ENCODE data around the gene TMEM63C.

The TMEM63C gene

GRCh38 chr14:77184396-77185092 lies 2.9 kb downstream of the TMEM63C start:
- no peak overlapping the region for H3K9ac ChIP-seq (ENCODE audit: low read length)
- H3K27ac ChIP-seq (ENCODE audit: low read depth, low read length), result no peak overlapping the region
- no peaks in the 10 kb centered on the region for H3K9me2 ChIP-seq (replicated peaks; ENCODE audit: insufficient read depth, low read length)
- H3K79me2 ChIP-seq (ENCODE audit: insufficient read depth, low read length), result no peaks in the 10 kb centered on the region
- no peaks in the 10 kb centered on the region for H3K36me3 ChIP-seq (ENCODE audit: low read length)
- H3K4me2 ChIP-seq (ENCODE audit: low read depth, low read length, poor library complexity, severe bottlenecking), result no peak overlapping the region
- H3K27me3 ChIP-seq (ENCODE audit: low read length), result no peaks in the 10 kb centered on the region
- no peak overlapping the region for H2AFZ ChIP-seq (ENCODE audit: low read depth, low read length, severe bottlenecking)
- no peak overlapping the region for H3K4me3 ChIP-seq (ENCODE audit: insufficient read depth, low read length, poor library complexity, severe bottlenecking)
- H3F3A ChIP-seq (ENCODE audit: insufficient read depth), result no peaks in the 10 kb centered on the region
- no peaks in the 10 kb centered on the region for H3K9me3 ChIP-seq (ENCODE audit: insufficient read depth, low read length)
- TF ChIP-seq CTCF (IDR thresholded peaks at IDR 0.05; ENCODE audit: insufficient read depth, low read length, poor library complexity, severe bottlenecking), result no peak
- no peak for TF ChIP-seq EZH2phosphoT487 (conservative IDR thresholded peaks at IDR 0.05; ENCODE audit: low read length)
- H4K20me1 ChIP-seq (ENCODE audit: low read depth, low read length), result no peaks in the 10 kb centered on the region

GRCh38 chr14:77185093-77185465 lies 3.5 kb downstream of the TMEM63C start:
- Histone ChIP-seq H3K9me3 (ENCODE audit: insufficient read depth, low read length) (no peaks in the 10 kb centered on the region), H3K4me2 (ENCODE audit: low read depth, low read length, poor library complexity, severe bottlenecking) (no peak overlapping the region), H3K79me2 (ENCODE audit: insufficient read depth, low read length) (no peaks in the 10 kb centered on the region), H3K4me3 (ENCODE audit: insufficient read depth, low read length, poor library complexity, severe bottlenecking) (no peak overlapping the region), H3K9me2 (replicated peaks; ENCODE audit: insufficient read depth, low read length) (no peaks in the 10 kb centered on the region), H3F3A (ENCODE audit: insufficient read depth) (no peaks in the 10 kb centered on the region), H3K27ac (ENCODE audit: low read depth, low read length) (no peak overlapping the region), H3K27me3 (ENCODE audit: low read length) (no peaks in the 10 kb centered on the region), H3K9ac (ENCODE audit: low read length) (no peak overlapping the region), H3K36me3 (ENCODE audit: low read length) (no peaks in the 10 kb centered on the region), H4K20me1 (ENCODE audit: low read depth, low read length) (no peaks in the 10 kb centered on the region), H2AFZ (ENCODE audit: low read depth, low read length, severe bottlenecking) (no peak overlapping the region)
- no peak for TF ChIP-seq EZH2phosphoT487 (conservative IDR thresholded peaks at IDR 0.05; ENCODE audit: low read length)

- H3K27ac ChIP-seq (ENCODE audit: low read depth, low read length), result no peak overlapping the region
- TF ChIP-seq EZH2phosphoT487 (conservative IDR thresholded peaks at IDR 0.05; ENCODE audit: low read length) (no peak), CTCF (IDR thresholded peaks at IDR 0.05; ENCODE audit: insufficient read depth, low read length, poor library complexity, severe bottlenecking) (no peak)
- H3K9me2 ChIP-seq (replicated peaks; ENCODE audit: insufficient read depth, low read length), result no peaks in the 10 kb centered on the region
- peaks cover 5% of the 10 kb centered on the region; the same call in 1 of the 2 replicates for H4K20me1 ChIP-seq (ENCODE audit: low read depth, low read length)
- no peaks in the 10 kb centered on the region for H3F3A ChIP-seq (ENCODE audit: insufficient read depth)
- H2AFZ ChIP-seq (ENCODE audit: low read depth, low read length, severe bottlenecking), result no peak overlapping the region
- no peaks in the 10 kb centered on the region for H3K27me3 ChIP-seq (ENCODE audit: low read length)
- H3K4me2 ChIP-seq (ENCODE audit: low read depth, low read length, poor library complexity, severe bottlenecking), result no peak overlapping the region
- no peak overlapping the region for H3K4me3 ChIP-seq (ENCODE audit: insufficient read depth, low read length, poor library complexity, severe bottlenecking)
- H3K9me3 ChIP-seq (ENCODE audit: insufficient read depth, low read length), result no peaks in the 10 kb centered on the region
- no peaks in the 10 kb centered on the region for H3K36me3 ChIP-seq (ENCODE audit: low read length)
- H3K79me2 ChIP-seq (ENCODE audit: insufficient read depth, low read length), result no peaks in the 10 kb centered on the region
- no peak overlapping the region for H3K9ac ChIP-seq (ENCODE audit: low read length)
Observed at GRCh38 chr14:77186911-77187648, 5.5 kb downstream of the TMEM63C start.

- no peaks in the 10 kb centered on the region for H3K9me2 ChIP-seq (replicated peaks; ENCODE audit: insufficient read depth, low read length)
- H3K79me2 ChIP-seq (ENCODE audit: insufficient read depth, low read length), result no peaks in the 10 kb centered on the region
- no peak overlapping the region for H3K27ac ChIP-seq (ENCODE audit: low read depth, low read length)
- H2AFZ ChIP-seq (ENCODE audit: low read depth, low read length, severe bottlenecking), result no peak overlapping the region
- H3K4me2 ChIP-seq (ENCODE audit: low read depth, low read length, poor library complexity, severe bottlenecking), result no peak overlapping the region
- H3K36me3 ChIP-seq (ENCODE audit: low read length), result no peaks in the 10 kb centered on the region
- no peak overlapping the region for H3K9ac ChIP-seq (ENCODE audit: low read length)
- H3F3A ChIP-seq (ENCODE audit: insufficient read depth), result no peaks in the 10 kb centered on the region
- H3K9me3 ChIP-seq (ENCODE audit: insufficient read depth, low read length), result no peaks in the 10 kb centered on the region
- no peak overlapping the region for H3K4me3 ChIP-seq (ENCODE audit: insufficient read depth, low read length, poor library complexity, severe bottlenecking)
- H4K20me1 ChIP-seq (ENCODE audit: low read depth, low read length), result peaks cover 5% of the 10 kb centered on the region; the same call in 1 of the 2 replicates
- no peak for TF ChIP-seq CTCF (IDR thresholded peaks at IDR 0.05; ENCODE audit: insufficient read depth, low read length, poor library complexity, severe bottlenecking)
- TF ChIP-seq EZH2phosphoT487 (conservative IDR thresholded peaks at IDR 0.05; ENCODE audit: low read length), result no peak
- no peaks in the 10 kb centered on the region for H3K27me3 ChIP-seq (ENCODE audit: low read length)
Observed at GRCh38 chr14:77187649-77188012, 6.0 kb downstream of the TMEM63C start.
